SK-N-SH treated with all-trans-retinoic acid at 6 μM for 48 hours (cell line): ENCODE results near the gene KHSRP.

Source experiments
- ARNTL ChIP-seq: fragments of 450-650 bp; formaldehyde crosslinking; IDR thresholded peaks from 2 replicates; pipeline ENCODE4 v1.5.0; 2020; ENCODE audit warnings: low read depth, mild to moderate bottlenecking, moderate library complexity, borderline replicate concordance
- GLIS3 ChIP-seq: fragments of 250-450 bp; sonication (Bioruptor Pico); IDR thresholded peaks from 2 replicates; pipeline ENCODE4 v1.5.0; 2020; ENCODE audit warnings: mild to moderate bottlenecking, moderate library complexity
- ZNF565 ChIP-seq: fragments of 450-650 bp; formaldehyde crosslinking; conservative IDR thresholded peaks from 2 replicates; pipeline ENCODE4 v1.5.0; 2020; ENCODE audit warnings: low read depth, mild to moderate bottlenecking, moderate library complexity
- TF ChIP-seq, protein P1 (sequence below): fragments of 250-450 bp; sonication (Bioruptor Pico); IDR thresholded peaks from 2 replicates; pipeline ENCODE4 v1.8.0; 2020; ENCODE audit warnings: mild to moderate bottlenecking, moderate library complexity, borderline replicate concordance

DNA sequence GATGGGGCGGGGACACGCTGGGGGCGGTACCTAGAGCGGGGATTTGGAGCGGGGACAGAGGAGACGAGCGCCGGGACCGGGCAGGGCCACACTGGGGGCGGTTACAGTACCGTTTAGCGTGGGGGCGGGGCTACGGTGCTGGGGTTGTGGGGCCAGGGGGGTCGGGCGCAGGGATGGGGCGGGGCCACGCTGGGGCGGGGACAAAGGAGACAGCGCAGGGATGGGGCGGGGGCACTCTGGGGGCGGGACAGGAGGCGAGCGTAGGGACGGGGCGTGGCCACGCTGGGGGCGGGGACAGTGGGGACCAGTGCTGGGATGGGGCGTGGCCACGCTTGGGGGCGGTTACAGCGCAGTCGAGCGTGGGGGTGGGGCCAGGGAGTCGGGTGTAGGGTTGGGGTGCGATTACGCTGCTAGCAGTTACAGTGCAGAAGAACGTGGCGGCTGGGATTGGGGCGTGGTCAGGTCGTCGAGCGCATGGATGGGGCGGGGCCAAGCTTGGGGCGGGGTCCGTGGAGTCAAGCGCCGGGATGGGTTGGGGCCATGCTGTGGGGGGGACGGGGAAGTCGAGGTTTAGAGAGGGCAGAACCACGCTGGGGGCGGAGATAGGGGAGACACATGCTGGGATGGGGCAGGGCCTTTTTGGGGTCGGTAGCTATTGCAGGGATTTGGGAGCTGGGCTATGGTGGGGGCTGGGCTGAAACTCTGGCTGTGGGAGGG is 51.4 kb downstream of the KHSRP start:
- no peak for TF ChIP-seq ARNTL
- TF ChIP-seq GLIS3 (CRISPR knock-in tag) = no peak
- TF ChIP-seq, protein P1, sequence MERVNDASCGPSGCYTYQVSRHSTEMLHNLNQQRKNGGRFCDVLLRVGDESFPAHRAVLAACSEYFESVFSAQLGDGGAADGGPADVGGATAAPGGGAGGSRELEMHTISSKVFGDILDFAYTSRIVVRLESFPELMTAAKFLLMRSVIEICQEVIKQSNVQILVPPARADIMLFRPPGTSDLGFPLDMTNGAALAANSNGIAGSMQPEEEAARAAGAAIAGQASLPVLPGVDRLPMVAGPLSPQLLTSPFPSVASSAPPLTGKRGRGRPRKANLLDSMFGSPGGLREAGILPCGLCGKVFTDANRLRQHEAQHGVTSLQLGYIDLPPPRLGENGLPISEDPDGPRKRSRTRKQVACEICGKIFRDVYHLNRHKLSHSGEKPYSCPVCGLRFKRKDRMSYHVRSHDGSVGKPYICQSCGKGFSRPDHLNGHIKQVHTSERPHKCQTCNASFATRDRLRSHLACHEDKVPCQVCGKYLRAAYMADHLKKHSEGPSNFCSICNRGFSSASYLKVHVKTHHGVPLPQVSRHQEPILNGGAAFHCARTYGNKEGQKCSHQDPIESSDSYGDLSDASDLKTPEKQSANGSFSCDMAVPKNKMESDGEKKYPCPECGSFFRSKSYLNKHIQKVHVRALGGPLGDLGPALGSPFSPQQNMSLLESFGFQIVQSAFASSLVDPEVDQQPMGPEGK (CRISPR knock-in tag) = no peak
- no peak for TF ChIP-seq ZNF565 (CRISPR knock-in tag)
